Stimulated activated CD8-positive, alpha-beta memory T cell treated with anti-CD3 and anti-CD28 coated beads, Interleukin-12 subunit alpha, Interleukin-12 subunit beta, amount 100 ng/mL, for 24 hours (primary cell): Measurements from ENCODE around the gene RHOT1.
"Not testable (repeated sequence)": the region's sequence is repeated elsewhere in the genome, so short reads cannot be mapped to it uniquely, and the experiment has no call there.

Experiments
- DNase-seq: peaks from one replicate; pipeline ENCODE4 v3.0.0-alpha.2; 2020; ENCODE audit errors: extremely low read depth

Gene RHOT1

DNA sequence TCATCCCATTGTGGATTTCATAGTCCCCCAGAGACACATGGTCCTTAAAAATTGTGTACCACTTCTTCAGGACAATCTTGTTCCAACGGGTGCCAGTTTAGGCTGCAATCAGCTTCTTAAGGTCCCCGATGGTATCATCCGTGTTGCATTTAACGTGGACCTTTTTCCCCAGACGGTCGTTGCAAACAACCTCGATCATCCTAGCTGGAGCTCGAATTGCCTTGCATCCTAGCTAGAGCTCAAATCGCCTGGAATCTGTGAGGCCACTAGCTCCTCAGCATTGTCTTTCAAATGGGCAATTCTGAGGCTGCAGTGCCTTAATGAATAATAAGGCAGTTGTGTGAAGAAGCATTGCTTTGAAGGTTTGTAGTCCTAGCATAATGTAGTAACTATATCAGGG is 85.6 kb downstream of the RHOT1 start:
- DNase-seq = no peak

DNA sequence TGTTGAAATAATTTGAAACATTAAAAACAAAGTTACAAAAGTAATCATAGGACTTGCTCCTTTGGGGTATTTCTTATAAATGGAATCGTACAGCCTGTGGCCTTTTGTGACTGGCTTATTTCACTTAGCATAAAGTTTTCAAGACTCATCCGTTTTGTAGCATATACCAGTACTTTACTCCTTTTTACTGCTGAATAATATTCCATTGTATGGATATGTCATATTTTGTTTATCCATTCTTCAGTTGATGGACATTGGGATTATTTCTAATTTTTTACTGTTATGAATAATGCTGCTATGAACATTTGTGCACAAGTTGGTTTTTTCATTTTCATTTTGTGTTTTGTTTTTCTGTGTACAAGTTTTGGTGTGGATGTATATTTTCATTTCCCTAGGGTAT is 93.3 kb downstream of the RHOT1 start:
- no peak for DNase-seq

DNA sequence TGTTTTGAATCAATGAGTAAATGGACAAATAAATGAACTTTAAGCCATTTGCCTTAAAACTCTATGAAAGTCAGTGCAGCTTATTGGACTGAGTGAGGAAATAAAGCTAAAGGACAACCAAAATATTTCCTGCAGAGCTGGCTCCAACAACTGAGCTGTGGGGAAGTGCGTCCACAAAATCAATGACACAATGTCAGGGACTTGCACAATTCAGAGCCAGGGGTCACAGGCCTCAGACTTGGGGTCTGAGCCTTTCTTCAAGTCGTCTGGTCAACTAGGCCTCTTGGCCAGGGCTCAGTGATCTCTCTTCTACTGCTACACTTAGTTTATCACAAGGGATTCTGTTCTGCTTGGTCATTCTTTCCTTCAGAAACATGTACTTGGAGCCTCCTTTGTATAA is 97.2 kb downstream of the RHOT1 start:
- no peak for DNase-seq

DNA sequence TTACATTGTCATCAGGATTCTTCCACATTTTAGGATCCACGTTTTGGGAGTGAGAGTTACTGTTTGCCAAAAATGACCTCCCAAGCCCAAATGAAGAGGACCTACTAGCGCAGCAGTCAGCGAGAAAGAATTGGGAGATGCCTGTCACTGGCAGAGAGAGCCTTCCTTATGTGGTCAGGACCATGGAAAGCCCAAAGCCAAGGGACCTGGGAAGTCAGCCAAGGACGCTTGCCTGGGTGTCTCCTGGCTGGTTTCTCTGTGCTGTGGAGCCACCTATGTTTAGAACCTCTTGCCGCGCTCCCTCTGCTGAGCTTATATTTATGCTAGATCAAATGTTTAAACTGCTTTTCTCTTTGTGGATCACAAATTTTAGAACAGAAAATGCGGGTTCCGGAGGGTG is 98.4 kb downstream of the RHOT1 start:
- no peak for DNase-seq

DNA sequence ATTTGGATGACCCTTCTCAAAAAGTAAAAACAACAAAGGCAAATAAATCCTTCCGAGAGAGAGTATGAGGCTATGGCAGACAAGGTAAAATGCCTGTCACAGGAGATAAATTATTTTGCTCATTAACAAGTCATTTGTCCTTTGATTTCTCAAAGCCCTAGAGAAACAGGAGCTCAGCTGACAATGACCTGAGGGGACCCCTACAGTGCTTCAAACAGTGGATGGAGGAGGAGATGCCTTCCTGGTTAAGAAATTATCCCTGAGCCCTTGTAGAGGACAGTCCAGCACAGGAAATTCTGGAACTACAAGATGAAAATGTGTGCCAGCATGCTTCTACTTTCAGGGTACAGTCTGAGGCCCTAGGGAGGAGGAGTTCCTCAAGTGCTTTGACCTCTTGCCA is 99.3 kb downstream of the RHOT1 start:
- DNase-seq = no peak

DNA sequence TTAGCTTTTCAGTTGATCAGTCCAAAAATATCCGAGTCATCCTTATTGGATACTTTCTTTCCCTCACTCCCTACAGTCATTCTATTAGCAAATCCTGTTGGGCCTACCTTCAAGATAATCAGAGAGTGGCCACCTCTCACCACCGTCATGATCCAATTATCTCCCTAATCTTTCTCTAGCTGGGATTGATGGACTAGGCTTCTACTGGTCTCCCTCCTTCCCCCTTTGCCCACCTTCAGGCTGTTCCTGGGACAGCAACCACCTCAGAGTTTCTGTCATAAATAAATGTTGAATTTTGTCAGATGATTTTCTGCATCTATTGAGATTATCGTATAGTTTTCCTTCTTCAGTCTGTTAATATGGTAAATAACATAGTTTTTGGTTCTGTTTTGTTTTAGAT is 107.2 kb downstream of the RHOT1 start:
- no peak for DNase-seq

DNA sequence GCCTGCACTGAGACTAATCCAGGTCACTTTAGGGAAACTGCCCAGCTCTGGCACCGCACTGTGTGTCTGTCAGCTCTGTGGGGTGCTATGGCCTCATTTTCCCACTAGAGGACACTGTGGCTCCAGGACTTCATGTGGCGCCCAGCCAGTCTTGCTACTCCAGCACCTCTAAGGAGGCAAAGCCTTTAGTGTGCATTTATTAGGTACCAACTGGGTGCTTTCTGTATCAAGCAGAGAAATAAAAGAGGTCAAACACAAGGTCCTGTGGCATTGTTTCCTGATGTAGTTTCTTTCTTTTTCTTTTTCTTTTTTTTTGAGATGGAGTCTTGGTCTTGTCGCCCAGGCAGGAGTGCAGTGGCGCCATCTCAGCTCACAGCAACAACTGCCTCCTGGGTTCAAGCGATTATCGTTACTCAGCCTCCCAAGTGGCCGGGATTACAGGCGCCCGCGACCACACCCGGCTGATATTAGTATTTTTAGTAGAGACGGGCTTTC is 110.9 kb downstream of the RHOT1 start:
- DNase-seq = no peak

DNA sequence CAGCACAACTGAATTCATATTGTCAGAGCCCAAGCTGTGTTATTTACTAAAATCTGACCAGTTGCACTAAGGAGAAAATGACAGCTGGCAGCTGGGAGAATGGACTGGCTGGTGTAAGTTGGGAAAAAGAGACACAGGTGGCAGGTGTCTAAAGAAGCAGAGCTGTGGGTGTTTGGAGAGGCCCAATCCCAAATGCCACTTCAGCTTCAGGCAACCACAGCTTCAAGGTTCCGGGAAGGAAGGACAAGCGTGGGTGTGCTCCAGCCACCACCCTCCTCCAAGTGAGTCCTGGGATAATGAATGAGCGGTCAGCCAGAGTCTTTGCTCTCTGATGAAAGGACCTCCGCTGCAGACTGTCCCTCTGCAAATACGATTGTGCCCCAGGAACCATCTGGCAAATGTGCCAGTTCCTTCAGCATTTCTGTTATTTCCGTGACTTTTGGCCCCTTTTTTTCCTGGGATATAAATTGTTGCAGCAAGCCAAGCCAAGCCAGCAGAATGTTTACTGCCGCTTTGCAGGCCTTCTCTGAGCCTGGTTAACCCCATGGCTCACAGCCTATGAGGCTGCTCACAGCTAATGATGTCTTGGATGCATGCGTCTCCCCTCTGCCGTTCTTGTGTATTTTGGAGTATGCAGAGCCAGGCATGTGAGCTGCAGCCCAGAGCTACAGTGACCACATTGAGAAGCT is 113.9 kb downstream of the RHOT1 start:
- no peak for DNase-seq

DNA sequence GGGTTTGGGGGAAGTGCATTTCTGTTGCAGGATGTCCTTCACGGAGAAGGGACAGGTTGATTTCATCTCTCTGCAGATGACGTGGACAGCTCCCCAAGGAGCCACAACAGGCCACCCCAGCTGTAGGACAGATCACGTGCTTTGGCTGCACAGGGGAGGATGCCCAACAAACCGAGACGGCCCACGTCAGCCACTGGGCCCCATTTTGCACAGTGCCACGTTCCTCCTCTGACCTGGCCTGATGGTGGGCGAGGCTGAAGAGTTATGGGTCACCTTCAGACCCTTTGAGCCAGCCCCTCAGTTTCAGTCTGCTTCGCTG is 114.4 kb downstream of the RHOT1 start:
- no peak for DNase-seq

DNA sequence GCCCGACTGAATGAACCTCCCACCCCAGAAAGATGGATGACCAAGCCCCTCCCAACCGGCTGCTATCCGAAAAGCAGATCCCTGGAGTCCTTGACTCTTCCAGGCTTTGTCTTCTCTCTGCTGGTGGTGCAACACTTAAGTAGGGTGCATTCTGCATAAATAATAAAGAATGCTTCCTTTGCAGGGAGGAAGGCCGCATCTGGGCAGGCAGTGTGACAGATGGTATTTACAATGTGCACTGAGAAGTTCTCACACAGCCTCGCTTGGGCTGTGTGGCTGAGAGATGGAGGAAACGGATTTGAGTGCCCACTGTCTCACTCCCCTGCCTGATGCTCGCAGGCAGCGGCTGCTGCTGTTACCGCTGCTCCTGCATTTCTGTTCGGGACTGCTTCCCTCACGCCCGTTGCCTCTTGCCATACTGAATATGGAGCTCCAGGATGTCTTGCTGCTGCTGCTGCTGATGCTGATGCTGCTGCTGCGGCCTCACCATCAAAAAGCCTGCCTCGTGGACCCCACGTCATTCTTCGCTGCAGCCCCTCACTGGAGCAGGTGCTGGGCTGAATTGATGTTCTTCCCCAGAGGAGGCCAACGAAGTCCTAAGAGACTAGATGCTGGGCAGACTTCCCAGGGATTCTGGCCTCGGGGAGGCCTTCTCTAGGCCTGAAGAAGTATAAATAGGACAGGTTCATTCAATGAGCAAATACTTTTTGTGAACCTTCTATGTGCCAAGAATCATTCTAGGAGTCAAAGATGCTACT is 116.3 kb downstream of the RHOT1 start:
- no peak for DNase-seq

DNA sequence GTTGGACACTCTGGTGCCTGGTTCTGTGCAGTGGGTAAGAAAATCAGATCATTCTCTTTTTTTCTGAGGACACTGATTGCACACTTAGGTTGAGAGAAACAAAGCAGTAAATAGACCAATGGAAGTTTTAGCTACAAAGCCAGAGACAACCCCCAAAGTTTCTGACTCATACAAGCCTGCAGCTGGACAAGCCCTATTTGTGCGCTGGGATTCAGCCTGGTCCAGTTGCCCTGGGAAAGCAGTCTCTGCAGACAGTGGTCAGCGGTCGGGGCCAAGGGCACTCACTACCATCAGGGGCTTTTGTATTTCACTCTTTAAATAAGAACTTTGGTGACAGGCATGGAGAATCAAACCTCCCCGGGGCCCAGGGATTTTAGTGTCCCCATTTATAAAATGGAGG is 117.3 kb downstream of the RHOT1 start:
- DNase-seq = no peak

DNA sequence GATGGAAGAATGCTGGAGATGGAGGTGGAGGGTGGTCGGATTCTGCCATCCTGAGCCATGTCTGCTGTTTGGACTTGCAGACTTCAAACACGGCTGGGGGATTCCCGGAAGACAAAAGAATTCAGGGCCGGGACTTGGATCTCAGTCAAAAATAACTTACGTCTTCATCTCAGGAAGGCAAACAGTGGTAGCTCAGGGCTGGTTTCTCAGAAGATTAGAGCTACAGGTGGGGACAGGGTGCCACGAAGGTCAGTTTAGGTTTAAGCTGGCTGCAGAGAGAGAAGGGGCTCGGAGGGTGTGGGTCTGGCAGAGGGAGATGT is 119.1 kb downstream of the RHOT1 start:
- DNase-seq = no peak

DNA sequence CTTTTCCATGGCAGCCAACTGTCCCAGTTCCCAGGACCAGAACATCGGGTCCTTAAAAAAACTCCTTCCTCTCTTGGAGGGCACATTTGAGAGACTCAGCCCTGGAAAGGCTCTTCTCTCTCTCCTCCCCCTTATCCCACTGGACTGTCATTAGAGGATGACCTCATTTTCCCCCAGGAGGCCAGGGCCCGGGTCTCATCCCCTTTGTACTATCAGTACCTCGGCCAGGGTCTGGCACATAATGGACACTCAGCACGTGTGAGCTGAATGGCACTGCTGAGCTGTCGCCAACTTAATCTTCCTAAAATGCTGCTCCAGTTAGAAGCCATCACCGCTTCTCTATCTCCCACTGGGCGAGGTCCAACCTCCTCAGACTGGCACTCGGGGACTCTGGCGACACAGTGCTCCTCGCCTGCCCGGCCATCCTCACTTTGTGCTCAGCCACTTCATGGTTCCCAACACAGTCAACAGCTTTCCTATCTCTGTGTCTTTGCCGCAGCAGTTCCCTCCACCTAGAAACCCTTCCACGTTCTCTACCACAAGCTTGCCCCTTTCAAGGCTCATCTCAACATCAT is 119.7 kb downstream of the RHOT1 start:
- DNase-seq = no peak

DNA sequence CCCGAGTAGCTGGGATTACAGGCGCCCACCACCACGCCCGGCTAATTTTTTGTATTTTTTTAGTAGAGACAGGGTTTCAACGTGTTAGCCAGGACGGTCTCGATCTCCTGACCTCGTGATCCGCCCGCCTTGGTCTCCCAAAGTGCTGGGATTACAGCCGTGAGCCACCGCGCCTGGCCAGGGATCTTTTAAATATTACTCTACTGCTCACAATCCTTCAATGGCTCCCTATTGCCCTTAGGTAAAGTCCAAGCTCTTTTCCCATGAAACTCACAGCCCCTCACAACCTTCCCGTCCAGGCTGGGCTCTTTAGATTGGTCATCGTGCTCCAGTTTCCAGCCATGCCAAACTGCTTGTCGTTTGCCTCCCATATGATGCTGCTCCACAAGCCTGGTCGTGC is 121.2 kb downstream of the RHOT1 start:
- DNase-seq = not testable (repeated sequence)

DNA sequence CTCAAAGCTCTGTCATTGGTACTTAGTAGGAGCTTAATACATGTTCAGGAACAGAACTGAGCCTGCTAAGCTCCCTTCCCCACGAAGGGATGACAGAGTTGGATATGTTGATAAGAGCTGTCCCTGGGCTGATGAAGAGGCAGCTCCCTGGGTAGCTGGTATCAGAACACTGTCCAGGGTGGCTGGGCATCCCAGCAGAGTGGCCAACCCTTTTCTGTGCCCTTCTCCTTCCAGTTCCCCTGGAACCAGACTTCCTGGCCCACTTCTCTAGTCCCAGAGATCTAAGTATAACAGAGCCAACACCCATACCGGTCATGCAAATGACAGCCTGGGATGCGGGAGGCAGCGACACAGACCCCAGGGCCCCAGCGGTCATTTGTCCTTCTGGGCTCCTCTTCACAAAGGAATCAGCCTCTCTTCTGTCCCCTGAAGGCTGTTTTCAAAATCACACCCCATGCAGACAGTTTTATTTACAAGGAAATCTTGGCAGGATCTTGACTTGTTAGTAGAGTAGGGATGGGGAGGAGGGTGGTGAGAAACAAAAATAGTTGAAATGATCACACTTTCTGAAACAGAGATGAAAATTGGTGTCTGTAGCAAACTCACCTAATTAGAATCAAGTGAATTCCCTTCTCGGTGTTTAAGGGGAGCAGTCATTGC is 122.0 kb downstream of the RHOT1 start:
- no peak for DNase-seq

DNA sequence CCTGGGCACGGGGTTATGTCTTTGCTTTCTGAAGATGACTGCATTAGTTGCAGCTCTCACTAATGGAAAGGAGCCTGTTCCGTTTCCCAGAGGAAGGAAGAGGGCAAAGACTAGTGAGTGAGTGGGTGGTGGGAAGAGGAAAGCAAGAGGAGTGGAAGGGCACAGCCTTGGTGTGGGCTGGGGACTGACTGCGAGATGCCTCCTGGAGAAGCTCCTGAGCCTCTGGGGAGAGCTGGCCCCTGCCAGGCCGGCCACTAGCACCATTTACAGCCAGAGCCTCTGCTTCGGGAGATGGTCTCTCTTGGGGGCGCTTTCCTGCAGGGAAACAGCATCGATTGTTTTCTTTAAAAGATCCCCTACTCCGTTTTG is 122.5 kb downstream of the RHOT1 start:
- DNase-seq = no peak

DNA sequence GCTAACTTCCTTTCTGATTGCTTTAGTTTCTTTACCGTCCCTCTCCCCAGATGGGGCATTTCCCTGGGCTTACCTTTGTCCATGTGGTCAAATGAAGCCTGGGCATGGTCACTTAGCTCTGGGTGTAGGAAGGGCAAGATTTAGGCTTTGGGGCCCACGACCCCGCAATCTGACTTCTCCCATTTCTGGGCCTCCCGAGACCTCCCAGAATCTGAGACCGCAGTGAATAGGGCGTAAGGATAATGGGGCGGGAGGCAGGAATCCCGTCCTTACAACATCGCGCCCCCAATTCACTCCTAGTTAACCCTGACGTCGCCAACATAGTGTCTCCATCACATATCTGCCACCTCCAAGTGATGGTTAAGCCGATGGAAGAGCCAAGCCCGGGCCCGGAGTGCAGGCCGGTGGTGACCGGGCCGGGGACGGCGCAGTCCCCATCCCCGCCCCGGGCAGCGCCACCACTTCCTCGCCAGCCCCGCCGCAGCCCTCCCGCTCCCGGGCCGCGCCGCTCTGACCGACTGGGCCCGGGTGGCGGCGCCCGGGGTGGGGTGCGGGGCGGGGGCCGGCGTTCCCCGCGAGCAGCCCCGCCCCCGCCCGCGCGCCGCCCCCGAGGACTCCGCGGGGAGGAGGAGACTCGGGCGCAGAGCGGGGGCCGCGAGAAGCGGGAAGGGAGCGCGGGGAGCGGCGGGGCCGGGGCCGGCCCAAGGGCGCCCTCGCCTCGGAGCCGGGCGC is 123.1 kb downstream of the RHOT1 start, which contains the start of gene RHBDL3:
RHBDL3 (plus strand) TSS at position 641 of the 732 bp plus-strand sequence. CDS start 358 bp downstream, outside the sequence.
- no peak for DNase-seq

DNA sequence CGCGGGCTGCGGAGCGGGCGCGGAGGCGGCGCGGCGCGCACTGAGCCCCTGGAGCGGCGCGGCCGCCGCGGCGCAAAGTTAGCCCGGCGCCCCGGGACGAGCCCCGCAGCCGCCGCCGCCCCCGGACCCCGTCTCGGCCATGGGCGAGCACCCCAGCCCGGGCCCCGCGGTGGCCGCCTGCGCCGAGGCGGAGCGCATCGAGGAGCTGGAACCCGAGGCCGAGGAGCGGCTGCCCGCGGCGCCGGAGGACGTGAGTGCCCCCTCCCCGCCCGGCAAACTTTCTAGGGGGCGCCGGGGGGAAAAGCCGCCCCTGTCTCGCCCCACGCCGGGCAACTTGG is 123.7 kb downstream of the RHOT1 start:
- no peak for DNase-seq

DNA sequence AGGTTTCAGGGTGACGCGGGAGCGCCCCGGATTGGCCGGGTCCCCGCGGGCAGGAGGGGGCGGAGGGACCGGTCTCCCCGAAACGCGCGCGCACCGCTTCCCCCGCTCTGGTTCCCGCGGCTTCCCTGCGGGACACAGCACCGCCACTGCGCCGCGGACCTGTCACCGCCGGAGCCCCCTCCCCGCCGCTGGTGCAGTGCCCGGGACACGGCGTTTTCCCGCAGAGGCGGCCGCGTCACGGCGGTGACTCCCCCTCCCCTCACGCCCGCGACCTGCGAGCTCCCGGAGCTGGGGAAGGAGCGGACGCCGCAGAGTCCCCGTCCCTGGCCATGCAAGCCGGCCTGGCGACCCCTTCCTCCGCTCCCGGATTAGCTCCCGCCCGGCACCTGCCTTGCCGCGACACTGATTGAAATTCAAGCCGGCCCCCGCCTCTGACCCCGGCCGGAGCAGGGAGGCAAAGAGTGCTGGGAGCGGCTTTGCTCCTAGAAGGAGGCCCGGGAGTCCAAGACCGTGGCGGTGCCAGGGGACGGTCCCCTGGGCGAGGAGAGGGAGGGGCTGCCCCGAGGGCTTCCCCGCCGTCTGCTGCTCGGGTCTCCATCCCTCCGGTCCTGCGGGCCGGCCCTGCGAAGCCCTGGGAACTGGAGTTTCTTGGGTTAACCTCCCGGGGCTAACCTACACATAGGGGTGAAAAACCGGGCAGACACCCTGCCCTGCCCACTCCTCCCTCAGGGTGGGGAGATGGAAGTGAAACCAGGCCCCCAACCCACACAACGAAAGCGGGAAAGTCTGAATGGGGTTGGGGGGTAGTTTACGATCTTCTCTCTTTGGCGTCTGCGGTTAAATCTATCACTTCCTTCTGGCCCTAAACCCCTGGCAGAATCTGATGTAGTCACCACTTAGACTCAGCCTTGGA is 124.3 kb downstream of the RHOT1 start:
- no peak for DNase-seq

DNA sequence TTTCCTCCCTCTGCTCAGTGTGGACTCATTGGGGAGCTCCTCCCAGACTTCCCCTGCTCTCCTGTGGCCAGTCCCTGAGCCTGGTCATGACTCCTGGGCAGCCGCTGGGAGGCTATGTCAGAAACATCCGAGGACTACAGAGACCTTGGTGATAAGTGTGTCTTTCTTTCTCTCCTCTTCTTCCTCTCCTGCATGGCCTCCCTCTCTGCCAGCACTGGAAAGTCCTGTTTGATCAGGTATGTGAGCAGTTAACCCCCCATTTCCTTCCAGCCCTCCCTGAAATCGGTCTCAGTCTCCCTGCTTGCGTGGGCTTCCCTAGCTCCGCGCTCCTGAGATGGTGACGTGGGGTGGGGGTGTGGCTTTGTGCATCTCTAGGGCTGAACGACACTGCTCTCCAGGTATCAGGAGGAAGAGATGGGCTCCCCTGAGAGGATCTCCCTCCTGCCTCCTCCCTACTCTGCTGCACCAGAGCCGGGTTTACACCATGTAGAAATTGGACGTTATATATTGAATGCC is 125.4 kb downstream of the RHOT1 start:
- no peak for DNase-seq

DNA sequence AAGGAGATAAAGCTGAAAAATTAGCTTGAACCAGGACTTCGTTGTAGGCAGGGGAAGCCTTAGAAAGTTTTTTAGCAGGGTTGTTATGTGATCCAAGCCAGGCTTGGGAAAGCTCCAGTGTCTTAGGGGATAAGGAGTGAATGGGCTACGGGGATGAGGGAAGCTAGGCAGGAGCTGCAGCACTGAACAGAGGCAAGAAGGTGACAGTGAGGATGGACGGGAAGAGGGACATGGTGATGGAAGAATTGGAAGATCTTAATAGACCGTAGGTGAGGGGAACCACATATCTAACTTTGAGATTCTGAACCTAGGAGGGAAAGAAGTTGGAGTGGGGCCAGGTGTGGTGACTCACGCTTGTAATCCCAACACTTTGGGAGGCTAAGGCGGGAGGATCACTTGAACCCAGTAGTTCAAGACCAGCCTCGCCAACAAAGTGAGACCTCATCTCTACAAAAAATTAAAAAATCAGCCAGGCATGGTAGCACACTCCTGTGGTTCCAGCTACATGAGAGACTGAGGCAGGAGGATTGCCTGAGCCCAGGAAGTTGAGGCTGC is 126.5 kb downstream of the RHOT1 start:
- DNase-seq = no peak
